Hepatocyte (in vitro differentiated cells): ENCODE results near the gene TLR9. TPM values are rescaled to one million over a fixed set of nuclear protein-coding genes. Genes with fewer than 3 reads are reported as not detected.
A peak's percentile ranks its signal among the peaks of the same experiment; 100 is the strongest.

Source experiments
- DNase-seq: peaks from one replicate; pipeline ENCODE4 v3.0.0-alpha.2; 2016; ENCODE audit warnings: low spot score
- H2AFZ ChIP-seq: fragments of 200-600 bp; sonication (generic); 2 replicates; pipeline ENCODE4 v1.6.0; 2016; ENCODE audit warnings: antibody characterized with exemption, mild to moderate bottlenecking
- H3K27ac ChIP-seq: fragments of 200-600 bp; sonication (generic); 2 replicates; pipeline ENCODE4 v1.5.1; 2016; ENCODE audit warnings: mild to moderate bottlenecking
- H3K27me3 ChIP-seq: fragments of 200-600 bp; sonication (generic); 2 replicates; pipeline ENCODE4 v1.6.1; 2016
- H3K36me3 ChIP-seq: fragments of 200-600 bp; sonication (generic); replicated peaks from 2 replicates; pipeline ENCODE4 v1.5.1; 2016; ENCODE audit warnings: low read depth; ENCODE audit not compliant: insufficient read depth
- H3K4me1 ChIP-seq: fragments of 200-600 bp; sonication (generic); 2 replicates; pipeline ENCODE4 v1.5.1; 2016; ENCODE audit warnings: mild to moderate bottlenecking, moderate library complexity; ENCODE audit not compliant: insufficient read depth
- H3K4me2 ChIP-seq: fragments of 200-600 bp; sonication (generic); 2 replicates; pipeline ENCODE4 v1.6.0; 2016
- H3K4me3 ChIP-seq: fragments of 200-600 bp; sonication (generic); 2 replicates; pipeline ENCODE4 v1.5.1; 2016; ENCODE audit warnings: mild to moderate bottlenecking
- H3K79me2 ChIP-seq: fragments of 200-600 bp; sonication (generic); 2 replicates; pipeline ENCODE4 v1.6.0; 2017; ENCODE audit warnings: mild to moderate bottlenecking
- H3K9me2 ChIP-seq: fragments of 200-600 bp; sonication (generic); replicated peaks from 2 replicates; pipeline ENCODE4 v1.6.0; 2017; ENCODE audit warnings: mild to moderate bottlenecking; ENCODE audit not compliant: insufficient read depth
- H3K9me3 ChIP-seq: fragments of 200-600 bp; sonication (generic); 2 replicates; pipeline ENCODE4 v1.5.1; 2016; ENCODE audit warnings: low read depth, mild to moderate bottlenecking
- H4K20me1 ChIP-seq: fragments of 200-600 bp; sonication (generic); 2 replicates; pipeline ENCODE4 v1.6.0; 2016; ENCODE audit warnings: mild to moderate bottlenecking; ENCODE audit not compliant: insufficient read depth, poor library complexity, severe bottlenecking
- EZH2 ChIP-seq: fragments of 200-600 bp; sonication (generic); IDR thresholded peaks from 2 replicates; pipeline ENCODE4 v1.6.1; 2016; ENCODE audit warnings: antibody characterized with exemption, mild to moderate bottlenecking, borderline replicate concordance
- EZH2phosphoT487 ChIP-seq: fragments of 200-600 bp; sonication (generic); IDR thresholded peaks from one replicate; pipeline ENCODE4 v1.6.1; 2018; ENCODE audit warnings: antibody characterized with exemption, mild to moderate bottlenecking, low read depth, moderate library complexity; ENCODE audit not compliant: unreplicated experiment, severe bottlenecking
- WGBS: methylation state at CpG from one replicate; pipeline ENCODE4 v1.1.6; 2016; ENCODE audit warnings: low lambda C conversion rate; ENCODE audit errors: missing lambda C conversion rate; 5-methylcytosine and 5-hydroxymethylcytosine counted together
- polyA plus RNA-seq: library from polyadenylated mRNA; unstranded; fragments of >200 nt; fragmentation: Nextera tagmentation; extraction: Ambion mirVana; gene quantifications from 2 replicates; pipeline ENCODE4 v1.2.1, GENCODE V29; 2016
- total RNA-seq: library from RNA; depleted of rRNA; stranded (reverse); fragments of >200 nt; gene quantifications from 2 replicates; pipeline ENCODE4 v1.2.3, GENCODE V29; 2014
- TF ChIP-seq, protein P1 (sequence below): fragments of 200-600 bp; sonication (generic); IDR thresholded peaks from 2 replicates; pipeline ENCODE4 v1.5.1; 2016; ENCODE audit warnings: antibody characterized with exemption, mild to moderate bottlenecking; ENCODE audit not compliant: poor library complexity

The TLR9 gene
- total and polyA plus RNA-seq, 2 experiments from 2014 or later = not detected

- 57% methylated on average over 6 of the region's 6 CpGs for WGBS
- Histone ChIP-seq H3K27ac (peak overlapping the region; percentile 86), H4K20me1 (no peaks in the 10 kb centered on the region), H3K9me2 (no peaks in the 10 kb centered on the region), H2AFZ (no peak overlapping the region), H3K4me3 (no peak overlapping the region), H3K79me2 (no peaks in the 10 kb centered on the region), H3K4me1 (peaks cover 18% of the 10 kb centered on the region), H3K27me3 (no peaks in the 10 kb centered on the region), H3K36me3 (no peaks in the 10 kb centered on the region), H3K9me3 (no peaks in the 10 kb centered on the region), H3K4me2 (peak overlapping the region; percentile 5)
- peak; percentile 77 for DNase-seq
- no peak for TF ChIP-seq EZH2phosphoT487
- no peak for TF ChIP-seq EZH2
- TF ChIP-seq, protein P1, sequence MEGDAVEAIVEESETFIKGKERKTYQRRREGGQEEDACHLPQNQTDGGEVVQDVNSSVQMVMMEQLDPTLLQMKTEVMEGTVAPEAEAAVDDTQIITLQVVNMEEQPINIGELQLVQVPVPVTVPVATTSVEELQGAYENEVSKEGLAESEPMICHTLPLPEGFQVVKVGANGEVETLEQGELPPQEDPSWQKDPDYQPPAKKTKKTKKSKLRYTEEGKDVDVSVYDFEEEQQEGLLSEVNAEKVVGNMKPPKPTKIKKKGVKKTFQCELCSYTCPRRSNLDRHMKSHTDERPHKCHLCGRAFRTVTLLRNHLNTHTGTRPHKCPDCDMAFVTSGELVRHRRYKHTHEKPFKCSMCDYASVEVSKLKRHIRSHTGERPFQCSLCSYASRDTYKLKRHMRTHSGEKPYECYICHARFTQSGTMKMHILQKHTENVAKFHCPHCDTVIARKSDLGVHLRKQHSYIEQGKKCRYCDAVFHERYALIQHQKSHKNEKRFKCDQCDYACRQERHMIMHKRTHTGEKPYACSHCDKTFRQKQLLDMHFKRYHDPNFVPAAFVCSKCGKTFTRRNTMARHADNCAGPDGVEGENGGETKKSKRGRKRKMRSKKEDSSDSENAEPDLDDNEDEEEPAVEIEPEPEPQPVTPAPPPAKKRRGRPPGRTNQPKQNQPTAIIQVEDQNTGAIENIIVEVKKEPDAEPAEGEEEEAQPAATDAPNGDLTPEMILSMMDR = no peak
These were observed 14.8 kb downstream of the TLR9 start for GRCh38 chr3:52210550-52211046.

DNA sequence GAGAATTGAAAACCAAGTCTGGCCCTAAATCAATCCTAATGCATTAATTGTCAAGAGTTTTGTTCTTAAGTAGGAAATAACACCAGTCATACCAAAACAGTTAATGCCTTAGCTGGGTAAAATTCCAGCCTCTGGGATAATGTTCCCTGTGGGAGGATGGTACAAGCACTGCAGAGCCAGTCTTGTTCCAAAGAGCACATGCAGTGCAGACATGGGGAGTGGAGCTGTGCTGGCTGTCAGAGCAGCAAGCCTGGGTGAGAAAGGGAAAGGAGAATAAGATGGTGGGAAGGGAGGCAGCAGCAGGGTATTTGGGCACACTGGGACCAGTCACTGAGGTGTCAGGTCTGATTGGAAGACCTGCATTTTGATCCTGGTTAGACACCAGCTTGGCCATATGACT is 15.4 kb downstream of the TLR9 start:
- H3K4me1 ChIP-seq = peaks cover 18% of the 10 kb centered on the region
- no peak overlapping the region for H2AFZ ChIP-seq
- H3K4me2 ChIP-seq = no peak overlapping the region
- DNase-seq = no peak
- H3K27me3 ChIP-seq = no peaks in the 10 kb centered on the region
- H3K4me3 ChIP-seq = no peak overlapping the region
- no peaks in the 10 kb centered on the region for H4K20me1 ChIP-seq
- peak overlapping the region; percentile 86 for H3K27ac ChIP-seq
- H3K9me2 ChIP-seq = no peaks in the 10 kb centered on the region
- no peaks in the 10 kb centered on the region for H3K9me3 ChIP-seq
- TF ChIP-seq EZH2 (no peak), EZH2phosphoT487 (no peak)
- TF ChIP-seq, protein P1 = no peak
- H3K79me2 ChIP-seq = no peaks in the 10 kb centered on the region
- H3K36me3 ChIP-seq = peaks cover under 1% of the 10 kb centered on the region

DNA sequence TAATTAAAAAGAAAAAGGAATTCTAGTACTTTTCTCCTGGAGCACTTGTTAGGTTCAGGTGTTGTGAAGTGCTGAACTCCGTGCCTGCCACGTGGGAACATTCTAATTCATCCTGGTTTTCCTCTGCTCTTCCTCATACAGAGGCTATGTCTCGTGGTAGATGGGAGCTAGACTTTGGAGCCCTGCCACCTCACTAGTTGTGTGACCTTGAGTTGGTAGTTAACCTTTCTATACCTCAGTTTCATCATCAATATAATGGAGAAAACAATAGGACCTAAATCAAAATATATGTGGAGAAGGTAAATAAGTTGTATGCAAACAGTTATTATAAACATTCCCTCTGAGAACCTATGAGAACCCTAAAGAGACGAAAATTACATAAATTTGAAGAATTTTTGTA is 16.9 kb downstream of the TLR9 start:
- Histone ChIP-seq H3K9me3 (no peaks in the 10 kb centered on the region), H3K4me2 (no peak overlapping the region), H3K36me3 (peaks cover 10% of the 10 kb centered on the region), H3K27ac (no peak overlapping the region), H3K4me1 (peaks cover 18% of the 10 kb centered on the region), H4K20me1 (no peaks in the 10 kb centered on the region), H3K27me3 (no peaks in the 10 kb centered on the region), H2AFZ (no peak overlapping the region), H3K79me2 (peaks cover 2% of the 10 kb centered on the region), H3K4me3 (no peak overlapping the region), H3K9me2 (no peaks in the 10 kb centered on the region)
- WGBS = 88% methylated on average over 4 of the region's 4 CpGs
- TF ChIP-seq EZH2 (no peak), EZH2phosphoT487 (no peak)
- TF ChIP-seq, protein P1 = no peak
- no peak for DNase-seq
